Thoracic aorta (tissue), 2 donors: ENCODE results near the gene TXNL4A. TPM values are rescaled to one million over a fixed set of nuclear protein-coding genes. Genes with fewer than 3 reads are reported as not detected.
A peak's percentile ranks its signal among the peaks of the same experiment; 100 is the strongest.

ENCODE experiments used
- ATAC-seq: fragments of 150-250 bp; one replicate; pipeline ENCODE4 v1.8.0; 2017; ENCODE audit warnings: low read depth; ENCODE audit not compliant: insufficient number of reproducible peaks, low FRiP score
- DNase-seq: peaks from one replicate; pipeline ENCODE4 v3.0.0-alpha.2; 2020; ENCODE audit warnings: low spot score
- H3K27ac ChIP-seq, 2 donors: fragments of 200-600 bp; sonication (generic); 1 replicate in 1 of 2; 2 replicates in 1 of 2; pipeline ENCODE4 v1.5.1; 2016; ENCODE audit warnings: mild to moderate bottlenecking in 2 of 2, moderate library complexity in 2 of 2
- H3K27me3 ChIP-seq: fragments of 200-600 bp; sonication (generic); replicated peaks from 2 replicates; pipeline ENCODE4 v1.6.0; 2016; ENCODE audit warnings: mild to moderate bottlenecking; ENCODE audit not compliant: insufficient read depth
- H3K36me3 ChIP-seq: fragments of 200-600 bp; sonication (generic); one replicate; pipeline ENCODE4 v1.5.1; 2016
- H3K4me1 ChIP-seq, 2 donors: fragments of 200-600 bp; sonication (generic); 1 replicate in 1 of 2; 2 replicates in 1 of 2; pipeline versions ENCODE4 v1.5.1 to v1.6.0; 2016; ENCODE audit warnings: low read depth in 2 of 2, mild to moderate bottlenecking in 1 of 2; ENCODE audit not compliant: control insufficient read depth in 1 of 2
- H3K4me3 ChIP-seq: fragments of 200-600 bp; sonication (generic); 2 replicates; pipeline ENCODE4 v1.5.1; 2016; ENCODE audit warnings: mild to moderate bottlenecking
- H3K9me3 ChIP-seq: fragments of 200-600 bp; sonication (generic); 2 replicates; pipeline ENCODE4 v1.5.1; 2016
- CTCF ChIP-seq: fragments of 200-600 bp; sonication (generic); IDR thresholded peaks from one replicate; pipeline ENCODE4 v1.5.1; 2019; ENCODE audit warnings: antibody characterized with exemption
- total RNA-seq, 2 donors: library from RNA; depleted of rRNA; stranded (reverse); fragments of >200 nt; gene quantifications; one replicate each; pipeline versions ENCODE4 v1.1.0 to v1.2.3, GENCODE V29; 2016

TXNL4A gene
- total RNA-seq, 2 donors from 2014 or later = 12.0 to 31.5 TPM

- H3K4me1 ChIP-seq = peaks cover 0 to 6% of the 10 kb centered on the region in 2 donors
- H3K9me3 ChIP-seq = peaks cover 28% of the 10 kb centered on the region
- DNase-seq (no peak), ATAC-seq (no peak)
- no peak for TF ChIP-seq CTCF
- peaks cover 10% of the 10 kb centered on the region for H3K36me3 ChIP-seq
- no peak overlapping the region for H3K4me3 ChIP-seq
- H3K27me3 ChIP-seq = no peaks in the 10 kb centered on the region
- no peak overlapping the region for H3K27ac ChIP-seq
Measured at GRCh38 chr18:79928563-79928960, 59.8 kb downstream of the TXNL4A start.

- ATAC-seq = no peak
- Histone ChIP-seq H3K27ac (no peak overlapping the region), H3K9me3 (peaks cover 24% of the 10 kb centered on the region), H3K4me3 (no peak overlapping the region), H3K36me3 (peaks cover 10% of the 10 kb centered on the region), H3K27me3 (no peaks in the 10 kb centered on the region), H3K4me1 (peaks cover 0 to 6% of the 10 kb centered on the region in 2 donors)
- no peak for DNase-seq
- TF ChIP-seq CTCF = no peak
Measured at GRCh38 chr18:79927607-79928562, 60.5 kb downstream of the TXNL4A start.

GRCh38 chr18:79926715-79927606, 61.4 kb downstream of the TXNL4A start:
- no peak overlapping the region for H3K27ac ChIP-seq
- no peaks in the 10 kb centered on the region for H3K27me3 ChIP-seq
- DNase-seq = peak; percentile 1
- H3K9me3 ChIP-seq = peaks cover 23% of the 10 kb centered on the region
- peaks cover 0 to 6% of the 10 kb centered on the region in 2 donors for H3K4me1 ChIP-seq
- ATAC-seq = no peak
- H3K36me3 ChIP-seq = peaks cover 10% of the 10 kb centered on the region
- no peak overlapping the region for H3K4me3 ChIP-seq
- no peak for TF ChIP-seq CTCF

GRCh38 chr18:79926306-79926705, 62.1 kb downstream of the TXNL4A start:
- Histone ChIP-seq H3K27ac (no peak overlapping the region), H3K4me3 (no peak overlapping the region), H3K27me3 (no peaks in the 10 kb centered on the region), H3K36me3 (peaks cover 10% of the 10 kb centered on the region), H3K4me1 (peaks cover 0 to 6% of the 10 kb centered on the region in 2 donors), H3K9me3 (peaks cover 20% of the 10 kb centered on the region)
- ATAC-seq = no peak
- DNase-seq = no peak
- no peak for TF ChIP-seq CTCF
